ENCODE data around the gene ALDH2.
"Not testable (repeated sequence)": the region's sequence is repeated elsewhere in the genome, so short reads cannot be mapped to it uniquely, and the experiment has no call there.

The ALDH2 gene

GRCh38 chr12:111759991-111760390 is 6.7 kb upstream of the ALDH2 start:
- no peak for DNase-seq

GRCh38 chr12:111761099-111761498 is 5.6 kb upstream of the ALDH2 start:
- no peak for DNase-seq

- no peak for DNase-seq
Observed at GRCh38 chr12:111761706-111762105, 5.0 kb upstream of the ALDH2 start.

- DNase-seq: not testable (repeated sequence)
Observed at GRCh38 chr12:111763552-111763951, 3.2 kb upstream of the ALDH2 start.

GRCh38 chr12:111764120-111764821 is 2.5 kb upstream of the ALDH2 start:
- DNase-seq: no peak

GRCh38 chr12:111767362-111768158 is 827 bp downstream of the ALDH2 start:
- no peak for DNase-seq

GRCh38 chr12:111768159-111768895 is 1.6 kb downstream of the ALDH2 start:
- DNase-seq: no peak

GRCh38 chr12:111769599-111769998 is 2.9 kb downstream of the ALDH2 start:
- DNase-seq: no peak

GRCh38 chr12:111773801-111774551 is 7.2 kb downstream of the ALDH2 start:
- no peak for DNase-seq

GRCh38 chr12:111775205-111776193 is 8.8 kb downstream of the ALDH2 start:
- DNase-seq: no peak

- no peak for DNase-seq
Observed at GRCh38 chr12:111776836-111777344, 10.2 kb downstream of the ALDH2 start.

GRCh38 chr12:111777345-111778045 is 10.8 kb downstream of the ALDH2 start:
- DNase-seq: no peak

GRCh38 chr12:111780166-111780565 is 13.4 kb downstream of the ALDH2 start:
- DNase-seq: no peak

- DNase-seq: no peak
Observed at GRCh38 chr12:111780615-111781014, 13.9 kb downstream of the ALDH2 start.

- no peak for DNase-seq
Observed at GRCh38 chr12:111781085-111781658, 14.4 kb downstream of the ALDH2 start.

GRCh38 chr12:111783046-111783445 is 16.3 kb downstream of the ALDH2 start:
- no peak for DNase-seq

- DNase-seq: no peak
Observed at GRCh38 chr12:111784953-111785352, 18.2 kb downstream of the ALDH2 start.

- no peak for DNase-seq
Observed at GRCh38 chr12:111785651-111786050, 18.9 kb downstream of the ALDH2 start.

GRCh38 chr12:111788178-111788654 is 21.5 kb downstream of the ALDH2 start:
- no peak for DNase-seq

GRCh38 chr12:111789779-111790178 is 23.0 kb downstream of the ALDH2 start:
- no peak for DNase-seq

Measured in activated effector memory CD4-positive, alpha-beta T cell treated with Interleukin-2 at 50 U/mL for 16 hours (primary cell).